ENCODE data around the gene CENPF.

DNA sequence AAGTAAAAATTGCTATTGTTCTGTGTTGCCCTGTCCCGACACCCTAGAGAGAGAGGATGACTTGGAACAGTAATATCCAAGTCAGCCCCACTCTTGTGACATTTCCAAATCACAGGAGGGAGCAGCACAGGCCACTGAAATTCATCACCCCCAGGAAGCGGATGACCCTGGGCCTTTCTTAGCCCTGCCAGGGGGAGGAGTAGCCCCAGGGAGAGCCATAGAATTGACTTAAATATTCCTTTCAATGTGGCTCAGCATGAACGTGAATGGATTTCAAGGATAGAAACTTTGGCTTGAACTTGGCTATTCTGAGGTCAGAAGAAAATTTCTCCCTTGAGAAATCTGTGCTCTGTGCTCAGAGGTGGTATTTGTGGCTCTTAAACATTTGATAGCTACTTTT is 80.6 kb downstream of the CENPF start:
- TF ChIP-seq, protein P1, sequence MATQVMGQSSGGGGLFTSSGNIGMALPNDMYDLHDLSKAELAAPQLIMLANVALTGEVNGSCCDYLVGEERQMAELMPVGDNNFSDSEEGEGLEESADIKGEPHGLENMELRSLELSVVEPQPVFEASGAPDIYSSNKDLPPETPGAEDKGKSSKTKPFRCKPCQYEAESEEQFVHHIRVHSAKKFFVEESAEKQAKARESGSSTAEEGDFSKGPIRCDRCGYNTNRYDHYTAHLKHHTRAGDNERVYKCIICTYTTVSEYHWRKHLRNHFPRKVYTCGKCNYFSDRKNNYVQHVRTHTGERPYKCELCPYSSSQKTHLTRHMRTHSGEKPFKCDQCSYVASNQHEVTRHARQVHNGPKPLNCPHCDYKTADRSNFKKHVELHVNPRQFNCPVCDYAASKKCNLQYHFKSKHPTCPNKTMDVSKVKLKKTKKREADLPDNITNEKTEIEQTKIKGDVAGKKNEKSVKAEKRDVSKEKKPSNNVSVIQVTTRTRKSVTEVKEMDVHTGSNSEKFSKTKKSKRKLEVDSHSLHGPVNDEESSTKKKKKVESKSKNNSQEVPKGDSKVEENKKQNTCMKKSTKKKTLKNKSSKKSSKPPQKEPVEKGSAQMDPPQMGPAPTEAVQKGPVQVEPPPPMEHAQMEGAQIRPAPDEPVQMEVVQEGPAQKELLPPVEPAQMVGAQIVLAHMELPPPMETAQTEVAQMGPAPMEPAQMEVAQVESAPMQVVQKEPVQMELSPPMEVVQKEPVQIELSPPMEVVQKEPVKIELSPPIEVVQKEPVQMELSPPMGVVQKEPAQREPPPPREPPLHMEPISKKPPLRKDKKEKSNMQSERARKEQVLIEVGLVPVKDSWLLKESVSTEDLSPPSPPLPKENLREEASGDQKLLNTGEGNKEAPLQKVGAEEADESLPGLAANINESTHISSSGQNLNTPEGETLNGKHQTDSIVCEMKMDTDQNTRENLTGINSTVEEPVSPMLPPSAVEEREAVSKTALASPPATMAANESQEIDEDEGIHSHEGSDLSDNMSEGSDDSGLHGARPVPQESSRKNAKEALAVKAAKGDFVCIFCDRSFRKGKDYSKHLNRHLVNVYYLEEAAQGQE (IDR thresholded peaks at IDR 0.05; ENCODE audit: insufficient read depth in 1 of 2, low read depth in 2 of 2, low read length in 2 of 2): no peak
- TF ChIP-seq POLR2AphosphoS5 (IDR thresholded peaks at IDR 0.05; ENCODE audit: low read depth, low read length): no peak
